Mucosa of descending colon (tissue), 3 donors: ENCODE results near the gene RBMY1F. TPM values are rescaled to one million over a fixed set of nuclear protein-coding genes. Genes with fewer than 3 reads are reported as not detected.
"Not testable (repeated sequence)": the region's sequence is repeated elsewhere in the genome, so short reads cannot be mapped to it uniquely, and the experiment has no call there.

ENCODE experiments used
- ATAC-seq: fragments of 200-7000 bp; cut with Tn5 transposase; one replicate; pipeline ENCODE4 v1.9.1; 2020; ENCODE audit warnings: mild to moderate bottlenecking, moderate library complexity
- DNase-seq, 3 donors: peaks; one replicate each; pipeline ENCODE4 v3.0.0-alpha.2; 2020
- H3K36me3 ChIP-seq: fragments of 200-600 bp; one replicate; pipeline ENCODE4 v1.8.0; 2021; ENCODE audit warnings: low read depth, mild to moderate bottlenecking
- H3K4me1 ChIP-seq: fragments of 200-600 bp; one replicate; pipeline ENCODE4 v1.8.0; 2021; ENCODE audit warnings: low read depth, mild to moderate bottlenecking
- H3K4me3 ChIP-seq: fragments of 200-600 bp; one replicate; pipeline ENCODE4 v1.8.0; 2021; ENCODE audit warnings: mild to moderate bottlenecking
- H3K9me3 ChIP-seq: fragments of 200-600 bp; one replicate; pipeline ENCODE4 v1.8.0; 2021; ENCODE audit warnings: mild to moderate bottlenecking
- intact Hi-C, 2 donors: fragments of 100-400 bp; cut with DNase I in 1 of 2; cut with micrococcal nuclease in 1 of 2; formaldehyde crosslinking; loops; one replicate each; pipeline versions ENCODE4 v1.11.0 to v1.11.1; 2022; cut with DNase I, micrococcal nuclease
- long read RNA-seq, 2 donors: library from polyadenylated mRNA; unstranded; transcript quantifications; one replicate each; pipeline ENCODE4 v2.0.0, GENCODE V29; 2019 to 2021
- total RNA-seq, 3 donors: library from RNA; stranded (reverse); fragmentation: NEBNext Ultra II Directional in 2 of 3; extraction: Animal tissue kit (Norgen Biotek cat#: 25700) in 2 of 3; gene quantifications; one replicate each; pipeline versions ENCODE4 v1.2.1 to v1.2.4, GENCODE V29; 2021 to 2023
- donor health status: DM: no; HTN: no; CAD: no; lungs with moderate emphysema.
- donor health status: DM: no; HTN: no; CAD: no.
- donor health status: DM: no; HTN: yes; CAD: no.

Gene RBMY1F
- not detected for total RNA-seq
- long read RNA-seq, donor 1 = 0 reads
- long read RNA-seq, donor 2 = 0 reads

DNA sequence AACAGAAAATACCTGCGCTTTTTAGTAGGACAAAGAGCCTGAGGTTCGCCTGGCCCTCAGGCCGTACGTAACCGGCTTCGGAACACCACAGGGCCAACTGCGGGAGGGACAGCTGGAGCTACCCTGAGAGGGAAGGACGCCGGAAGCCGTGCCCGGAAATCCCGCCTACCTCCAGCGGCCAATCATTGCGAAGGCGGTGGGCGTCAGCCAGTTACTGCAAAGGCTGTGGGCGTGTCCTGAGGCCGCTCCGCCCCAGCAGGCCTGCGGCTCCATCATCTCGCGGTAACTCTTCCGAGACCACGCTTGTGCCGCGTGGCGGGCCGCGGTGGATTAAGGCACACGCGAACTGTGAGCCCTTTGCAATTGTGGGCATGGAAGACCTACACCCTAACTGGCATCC, at the start of gene RBMY1F:
Gene RBMY1F (minus strand): TSS at position 101 of the 400 bp plus-strand sequence. CDS start 1,954 bp downstream, outside the sequence.
- H3K36me3 ChIP-seq, H3K4me1 ChIP-seq, DNase-seq, H3K4me3 ChIP-seq, ATAC-seq, H3K9me3 ChIP-seq, intact Hi-C loops: not testable (repeated sequence)

DNA sequence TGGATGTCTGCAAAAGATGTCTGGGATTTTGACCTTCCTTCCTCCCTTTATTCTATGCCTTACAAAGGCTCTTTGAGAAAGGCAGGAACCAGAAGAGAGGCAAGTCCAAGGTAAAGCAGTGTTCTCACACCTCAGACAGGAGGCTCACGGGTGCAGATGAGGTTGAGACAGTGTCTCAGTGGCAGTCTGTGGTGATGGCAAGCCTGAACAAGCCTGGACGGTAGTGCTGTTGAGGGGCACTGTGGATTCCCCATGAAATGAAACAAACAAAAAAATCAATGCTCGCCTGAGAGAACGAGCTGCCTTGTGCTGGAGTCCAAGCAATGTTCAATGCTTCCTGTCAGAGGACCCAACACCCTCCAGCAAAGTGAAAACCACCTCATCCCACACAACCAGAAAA, 31.6 kb downstream of the RBMY1F start:
- intact Hi-C loops, H3K4me1 ChIP-seq, DNase-seq, ATAC-seq, H3K36me3 ChIP-seq, H3K4me3 ChIP-seq, H3K9me3 ChIP-seq: not testable (repeated sequence)

DNA sequence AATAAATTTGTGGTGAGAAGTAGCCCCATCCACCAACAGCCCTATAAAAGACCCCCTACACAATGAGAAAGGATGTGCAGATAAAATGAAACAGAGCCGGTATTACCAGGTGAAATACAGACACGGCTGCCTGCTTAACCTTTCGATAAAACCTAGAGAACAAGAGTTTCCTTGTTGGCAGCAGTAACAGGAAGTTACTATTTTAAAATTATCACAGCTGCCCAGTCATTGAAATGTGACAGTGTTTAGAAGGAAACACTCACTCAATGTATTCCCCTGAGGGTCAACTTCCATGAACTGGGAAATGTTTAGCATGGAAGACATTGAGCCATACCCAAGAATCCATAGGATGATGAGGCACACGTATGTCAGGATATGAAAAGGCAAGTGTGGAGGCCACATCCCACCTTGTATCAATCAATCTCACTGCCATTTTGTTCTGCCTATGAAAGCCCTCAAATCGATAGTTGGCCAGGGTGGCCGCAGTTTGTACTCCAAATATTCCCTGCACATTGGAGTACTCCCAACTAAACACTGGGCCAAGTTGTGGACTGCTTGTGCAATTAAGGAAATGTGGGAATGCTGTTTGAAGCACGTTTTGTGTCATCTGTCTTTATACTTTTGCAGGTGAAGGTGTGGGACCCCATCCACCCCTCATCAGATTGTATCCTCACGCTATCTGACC, 41.6 kb downstream of the RBMY1F start:
- H3K4me3 ChIP-seq, H3K36me3 ChIP-seq, DNase-seq, intact Hi-C loops, ATAC-seq, H3K9me3 ChIP-seq, H3K4me1 ChIP-seq: not testable (repeated sequence)

GRCh38 chrY:22134719-22135118, 48.0 kb downstream of the RBMY1F start:
- DNase-seq, H3K9me3 ChIP-seq, ATAC-seq, H3K36me3 ChIP-seq, H3K4me1 ChIP-seq, intact Hi-C loops, H3K4me3 ChIP-seq: not testable (repeated sequence)

GRCh38 chrY:22130494-22130893, 52.2 kb downstream of the RBMY1F start:
- H3K9me3 ChIP-seq, DNase-seq, H3K4me3 ChIP-seq, H3K4me1 ChIP-seq, ATAC-seq, intact Hi-C loops, H3K36me3 ChIP-seq: not testable (repeated sequence)

Other genes starting within 250 kb of the RBMY1F start
- gene RBMY1J, start 220.5 kb upstream of the RBMY1F start, total RNA-seq = not detected